H9 (cell line): ENCODE results near the gene CRYZ. TPM values are rescaled to one million over a fixed set of nuclear protein-coding genes. Genes with fewer than 3 reads are reported as not detected.

Source experiments
- DNase-seq: peaks from one replicate; pipeline ENCODE4 v3.0.0-alpha.2; 2017
- H2AFZ ChIP-seq: one replicate; pipeline ENCODE4 v1.6.1; 2013; ENCODE audit warnings: mild to moderate bottlenecking, low read length, control low read depth, moderate library complexity
- H2AK5ac ChIP-seq: 2 replicates; pipeline ENCODE4 v1.6.1; 2013; ENCODE audit warnings: low read length, control low read depth, mixed read lengths; ENCODE audit not compliant: insufficient read length
- H2BK120ac ChIP-seq: one replicate; pipeline ENCODE4 v1.6.1; 2013; ENCODE audit warnings: low read depth, mild to moderate bottlenecking, low read length, control low read depth, inconsistent platforms; ENCODE audit not compliant: poor library complexity, severe bottlenecking
- H2BK12ac ChIP-seq: 2 replicates; pipeline ENCODE4 v1.6.1; 2013; ENCODE audit warnings: low read length, control low read depth, mixed read lengths, low read depth; ENCODE audit not compliant: insufficient read length
- H2BK15ac ChIP-seq: 2 replicates; pipeline ENCODE4 v1.6.1; 2013; ENCODE audit warnings: low read depth, low read length, control low read depth
- H2BK20ac ChIP-seq: one replicate; pipeline ENCODE4 v1.6.1; 2013; ENCODE audit warnings: low read depth, mild to moderate bottlenecking, low read length, control low read depth, inconsistent platforms; ENCODE audit not compliant: poor library complexity, severe bottlenecking
- H2BK5ac ChIP-seq: 2 replicates; pipeline ENCODE4 v1.6.1; 2013; ENCODE audit warnings: low read length, control low read depth, mixed read lengths; ENCODE audit not compliant: insufficient read length
- H3K14ac ChIP-seq: 2 replicates; pipeline ENCODE4 v1.6.1; 2013; ENCODE audit warnings: low read length, control low read depth; ENCODE audit not compliant: insufficient read depth
- H3K18ac ChIP-seq: 2 replicates; pipeline ENCODE4 v1.6.1; 2013; ENCODE audit warnings: low read depth, mild to moderate bottlenecking, mixed read lengths, low read length, control low read depth; ENCODE audit not compliant: insufficient read length
- H3K23ac ChIP-seq: 2 replicates; pipeline ENCODE4 v1.6.1; 2013; ENCODE audit warnings: low read length, control low read depth, mixed read lengths, low read depth; ENCODE audit not compliant: insufficient read length
- H3K23me2 ChIP-seq: 2 replicates; pipeline ENCODE4 v1.6.1; 2013; ENCODE audit warnings: low read depth, mild to moderate bottlenecking, mixed read lengths, low read length, control low read depth; ENCODE audit not compliant: insufficient read length, poor library complexity, severe bottlenecking
- H3K27ac ChIP-seq: 2 replicates; pipeline ENCODE4 v1.5.1; 2013; ENCODE audit warnings: low read length, control low read depth, mixed read lengths, low read depth; ENCODE audit not compliant: insufficient read length
- H3K27me3 ChIP-seq: 2 replicates; pipeline ENCODE4 v1.6.1; 2013; ENCODE audit warnings: low read length, control low read depth, inconsistent platforms; ENCODE audit not compliant: insufficient read depth
- H3K4ac ChIP-seq: 2 replicates; pipeline ENCODE4 v1.6.1; 2013; ENCODE audit warnings: low read depth, mild to moderate bottlenecking, control low read depth, inconsistent platforms, low read length, moderate library complexity
- H3K4me1 ChIP-seq: 2 replicates; pipeline ENCODE4 v1.6.1; 2013; ENCODE audit warnings: low read length, control low read depth, inconsistent platforms; ENCODE audit not compliant: insufficient read depth
- H3K4me2 ChIP-seq: 2 replicates; pipeline ENCODE4 v1.6.1; 2013; ENCODE audit warnings: low read length, control low read depth, mixed read lengths; ENCODE audit not compliant: insufficient read length, insufficient read depth
- H3K56ac ChIP-seq: 2 replicates; pipeline ENCODE4 v1.6.1; 2013; ENCODE audit warnings: low read depth, mild to moderate bottlenecking, mixed read lengths, low read length, control low read depth; ENCODE audit not compliant: insufficient read length
- H3K79me1 ChIP-seq: 2 replicates; pipeline ENCODE4 v1.6.1; 2013; ENCODE audit warnings: low read depth, mild to moderate bottlenecking, moderate library complexity, low read length, control low read depth, inconsistent platforms; ENCODE audit not compliant: insufficient read depth, poor library complexity, severe bottlenecking
- H3K79me2 ChIP-seq: 2 replicates; pipeline ENCODE4 v1.6.1; 2013; ENCODE audit warnings: low read length, control low read depth, inconsistent platforms; ENCODE audit not compliant: insufficient read depth
- H3K9ac ChIP-seq: 2 replicates; pipeline ENCODE4 v1.6.1; 2013; ENCODE audit warnings: low read length, control low read depth, mixed read lengths; ENCODE audit not compliant: insufficient read length; ENCODE audit errors: extremely low read depth
- H3K9me3 ChIP-seq: one replicate; pipeline ENCODE4 v1.6.1; 2013; ENCODE audit warnings: low read depth, low read length, inconsistent platforms; ENCODE audit not compliant: control insufficient read depth
- H3T11ph ChIP-seq: one replicate; pipeline ENCODE4 v1.6.1; 2013; ENCODE audit warnings: mild to moderate bottlenecking, low read length, control low read depth, inconsistent platforms
- H4K20me1 ChIP-seq: one replicate; pipeline ENCODE4 v1.6.1; 2013; ENCODE audit not compliant: control insufficient read depth, insufficient read length, insufficient read depth
- H4K5ac ChIP-seq: 2 replicates; pipeline ENCODE4 v1.6.1; 2013; ENCODE audit warnings: low read depth, mild to moderate bottlenecking, mixed read lengths, low read length, control low read depth; ENCODE audit not compliant: insufficient read length
- H4K8ac ChIP-seq: replicated peaks from 2 replicates; pipeline ENCODE4 v1.6.1; 2013; ENCODE audit warnings: low read length, control low read depth, mixed read lengths, low read depth; ENCODE audit not compliant: insufficient read length
- H4K91ac ChIP-seq: 2 replicates; pipeline ENCODE4 v1.6.1; 2013; ENCODE audit warnings: low read depth, mild to moderate bottlenecking, moderate library complexity, mixed read lengths, low read length, control low read depth; ENCODE audit not compliant: insufficient read length
- H3K27ac Mint-ChIP-seq, 3 experiments: 2 replicates in 2 of 3; 3 replicates in 1 of 3; pipeline ENCODE4 v1.8.0; 2020 to 2021; ENCODE audit warnings: mixed read lengths in 3 of 3, mild to moderate bottlenecking in 1 of 3, moderate library complexity in 1 of 3
- H3K27me3 Mint-ChIP-seq: 2 replicates; pipeline ENCODE4 v1.8.0; 2021; ENCODE audit warnings: low read depth, mild to moderate bottlenecking, moderate library complexity, mixed read lengths
- H3K36me3 Mint-ChIP-seq, 3 experiments: 2 replicates in 2 of 3; 3 replicates in 1 of 3; pipeline ENCODE4 v1.8.0; 2020 to 2021; ENCODE audit warnings: low read depth in 3 of 3, mixed read lengths in 3 of 3; ENCODE audit not compliant: insufficient read depth in 1 of 3
- H3K4me1 Mint-ChIP-seq, 2 experiments: 2 replicates each; pipeline ENCODE4 v1.8.0; 2020; ENCODE audit warnings: mixed read lengths in 2 of 2
- H3K4me3 Mint-ChIP-seq, 2 experiments: 2 replicates in 1 of 2; 3 replicates in 1 of 2; pipeline ENCODE4 v1.8.0; 2020 to 2021; ENCODE audit warnings: mild to moderate bottlenecking in 2 of 2, mixed read lengths in 2 of 2, moderate library complexity in 1 of 2
- H3K9me3 Mint-ChIP-seq, 2 experiments: 2 replicates in 1 of 2; 3 replicates in 1 of 2; pipeline ENCODE4 v1.8.0; 2020; ENCODE audit warnings: mild to moderate bottlenecking in 2 of 2, mixed read lengths in 2 of 2, moderate library complexity in 1 of 2
- CTCF ChIP-seq: fragments of 200-600 bp; sonication (generic); conservative IDR thresholded peaks from 3 replicates; pipeline ENCODE4 v1.8.0; 2021; ENCODE audit warnings: antibody characterized with exemption, mild to moderate bottlenecking
- whole genome bisulfite sequencing: extraction: QIAGEN DNeasy Blood & Tissue Kit; methylation state at CpG from one replicate; pipeline ENCODE4 v1.1.7; 2013; ENCODE audit warnings: missing lambda C conversion rate, low lambda C conversion rate, mixed read lengths; ENCODE audit not compliant: insufficient read length; ENCODE audit errors: extremely low coverage; 5-methylcytosine and 5-hydroxymethylcytosine counted together
- total RNA-seq: library from RNA; stranded (reverse); gene quantifications from 2 replicates; pipeline ENCODE4 v1.2.1, GENCODE V29; 2021

CRYZ gene
- total RNA-seq, 1 experiment from 2014 or later, result 14.0 TPM

GRCh38 chr1:74679811-74680210, 53.0 kb downstream of the CRYZ start:
- Histone ChIP-seq H3K9ac (no peak overlapping the region), H2AFZ (no peak overlapping the region), H2AK5ac (no peak overlapping the region), H3K79me2 (no peaks in the 10 kb centered on the region), H4K91ac (no peak overlapping the region), H4K5ac (no peak overlapping the region), H3K23ac (no peak overlapping the region), H3K4ac (no peak overlapping the region), H2BK12ac (no peak overlapping the region), H2BK20ac (no peak overlapping the region), H2BK15ac (no peak overlapping the region), H3K79me1 (no peaks in the 10 kb centered on the region), H3K56ac (no peak overlapping the region), H3K4me2 (no peak overlapping the region), H3K9me3 (no peaks in the 10 kb centered on the region), H2BK5ac (no peak overlapping the region), H3T11ph (no peak overlapping the region), H4K8ac (no peak overlapping the region), H3K4me1 (no peaks in the 10 kb centered on the region), H4K20me1 (no peaks in the 10 kb centered on the region), H3K14ac (no peak overlapping the region), H3K27me3 (no peaks in the 10 kb centered on the region), H3K27ac (no peak overlapping the region), H3K18ac (no peak overlapping the region), H3K23me2 (no peaks in the 10 kb centered on the region), H2BK120ac (no peak overlapping the region)
- no peak for TF ChIP-seq CTCF
- H3K27me3 Mint-ChIP-seq, result peaks cover 17% of the 10 kb centered on the region
- DNase-seq, result no peak
- H3K36me3 Mint-ChIP-seq, result no peaks in the 10 kb centered on the region
- H3K4me3 Mint-ChIP-seq, result no peak overlapping the region
- peaks cover under 1% of the 10 kb centered on the region in 2 experiments; a peak in 3 of 4 replicates for H3K4me1 Mint-ChIP-seq
- no peak overlapping the region for H3K27ac Mint-ChIP-seq
- H3K9me3 Mint-ChIP-seq, result no peaks in the 10 kb centered on the region
- no CpG with 5 or more reads among the region's 2 CpGs for WGBS
